T-helper 17 cell (primary cell): ENCODE data around the gene CCDC172. TPM values are rescaled to one million over a fixed set of nuclear protein-coding genes. Genes with fewer than 3 reads are reported as not detected.

Experiments used
- ATAC-seq: fragments of 150-1000 bp; cut with Tn5 transposase; 2 replicates; pipeline ENCODE4 v1.10.0; 2021; ENCODE audit warnings: mild to moderate bottlenecking, moderate library complexity
- DNase-seq, 3 donors: peaks; one replicate each; pipeline versions ENCODE4 v3.0.0 to v3.0.0-alpha.2; 2020 to 2021
- H3K9me3 ChIP-seq: one replicate; pipeline ENCODE4 v1.7.0; 2013; ENCODE audit warnings: low read length, mild to moderate bottlenecking; ENCODE audit not compliant: control insufficient read depth, poor library complexity, severe bottlenecking
- H3K27ac Mint-ChIP-seq: one replicate; pipeline ENCODE4 v1.8.0; 2022; ENCODE audit warnings: mild to moderate bottlenecking, moderate library complexity, mixed read lengths
- H3K27me3 Mint-ChIP-seq: one replicate; pipeline ENCODE4 v1.8.0; 2022; ENCODE audit warnings: mixed read lengths
- H3K36me3 Mint-ChIP-seq: one replicate; pipeline ENCODE4 v1.8.0; 2022; ENCODE audit warnings: low read depth, mixed read lengths
- H3K4me1 Mint-ChIP-seq: one replicate; pipeline ENCODE4 v1.8.0; 2022; ENCODE audit warnings: mild to moderate bottlenecking, mixed read lengths
- H3K4me3 Mint-ChIP-seq: one replicate; pipeline ENCODE4 v1.8.0; 2022; ENCODE audit warnings: mild to moderate bottlenecking, moderate library complexity, mixed read lengths
- total RNA-seq, 4 donors: library from RNA in 2 of 4; stranded (reverse) in 2 of 4; gene quantifications; one replicate each; pipeline ENCODE4 v1.2.3 and lab custom pipeline; 2022 to 2026

CCDC172 gene
- total RNA-seq, 2 donors from 2014 or later, result not detected

DNA sequence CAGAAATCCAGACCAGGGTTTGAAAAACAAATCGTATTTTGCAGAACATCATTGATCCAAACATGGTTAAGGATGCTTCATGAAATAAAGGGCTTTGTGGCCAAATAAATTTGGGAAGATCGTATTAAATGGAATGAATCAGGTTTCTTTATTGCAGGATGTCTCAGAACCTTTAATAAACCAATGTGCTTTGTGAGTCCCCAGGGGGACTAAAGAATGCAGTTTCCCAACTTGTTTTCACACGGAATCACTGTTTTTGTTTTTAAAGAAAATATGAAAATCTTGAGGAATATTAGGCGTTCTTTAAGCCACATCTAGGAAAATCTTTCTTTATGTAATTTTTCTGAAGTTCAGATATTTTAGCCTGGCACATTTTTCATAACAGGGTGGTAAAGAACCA lies 16.8 kb upstream of the CCDC172 start:
- H3K9me3 ChIP-seq, result no peaks in the 10 kb centered on the region
- H3K36me3 Mint-ChIP-seq, result no peaks in the 10 kb centered on the region
- H3K27ac Mint-ChIP-seq, result no peak overlapping the region
- no peak overlapping the region for H3K4me3 Mint-ChIP-seq
- DNase-seq, result no peak
- ATAC-seq, result no peak
- H3K4me1 Mint-ChIP-seq, result no peaks in the 10 kb centered on the region
- H3K27me3 Mint-ChIP-seq, result no peaks in the 10 kb centered on the region

DNA sequence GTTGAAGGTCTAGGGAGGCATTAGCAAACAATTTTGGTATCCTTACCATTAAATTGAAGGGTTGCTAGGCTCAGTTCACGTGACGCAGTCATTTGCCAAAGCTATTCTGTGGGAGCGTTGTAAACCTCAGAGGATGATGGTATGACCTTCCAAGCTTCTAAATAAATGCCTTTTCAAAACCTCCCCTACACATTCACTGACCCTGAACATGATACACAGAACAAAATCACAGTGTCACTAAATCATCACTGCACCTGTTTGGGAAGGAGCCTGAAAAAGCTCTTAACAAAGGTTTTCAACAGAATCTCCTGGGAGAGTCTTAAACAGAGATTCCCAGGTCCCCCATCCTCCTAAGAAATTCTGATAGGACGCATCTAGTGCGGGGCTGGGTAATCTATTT lies 13.2 kb upstream of the CCDC172 start:
- H3K27me3 Mint-ChIP-seq, result no peaks in the 10 kb centered on the region
- no peaks in the 10 kb centered on the region for H3K9me3 ChIP-seq
- no peaks in the 10 kb centered on the region for H3K36me3 Mint-ChIP-seq
- no peaks in the 10 kb centered on the region for H3K4me1 Mint-ChIP-seq
- DNase-seq, result no peak
- H3K27ac Mint-ChIP-seq, result no peak overlapping the region
- no peak overlapping the region for H3K4me3 Mint-ChIP-seq
- no peak for ATAC-seq

DNA sequence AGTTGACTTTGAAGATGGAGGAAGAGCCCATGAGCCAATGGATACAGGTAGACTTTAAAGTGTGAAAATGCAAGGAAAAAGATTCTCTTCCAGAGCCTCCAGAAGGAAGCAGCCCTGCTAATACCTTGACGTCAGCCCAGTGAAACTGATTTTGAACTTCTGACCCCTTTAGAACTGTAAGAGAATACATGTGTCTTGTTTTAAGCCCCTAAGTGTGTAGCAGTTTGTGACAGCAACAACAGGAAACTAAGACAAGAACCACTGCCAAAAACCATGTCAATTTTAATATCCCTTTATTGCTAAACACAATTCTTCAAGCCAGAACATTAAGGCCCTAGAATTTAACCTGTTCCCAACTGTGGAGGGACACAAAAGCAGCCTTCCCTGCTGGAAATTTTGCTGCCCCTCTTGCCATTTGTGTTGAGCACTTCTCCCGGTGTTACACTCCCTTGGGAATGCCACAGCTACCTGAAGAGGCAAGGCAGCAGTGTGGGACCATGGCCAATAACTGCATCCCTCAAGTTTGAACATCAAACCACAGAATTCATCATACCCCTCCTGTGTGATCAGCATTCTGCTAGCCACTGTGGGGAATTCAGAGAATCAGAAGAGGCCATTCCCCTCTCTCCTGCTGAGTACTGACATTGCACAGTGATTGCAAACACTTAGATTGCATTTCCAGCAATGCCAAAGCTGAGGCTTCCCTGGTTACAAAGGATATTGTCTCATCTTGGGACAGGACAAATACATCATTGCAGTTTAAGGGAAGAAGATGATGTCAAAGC lies 12.3 kb upstream of the CCDC172 start:
- no peak for ATAC-seq
- H3K36me3 Mint-ChIP-seq, result no peaks in the 10 kb centered on the region
- DNase-seq, result no peak
- H3K9me3 ChIP-seq, result no peaks in the 10 kb centered on the region
- no peaks in the 10 kb centered on the region for H3K4me1 Mint-ChIP-seq
- no peaks in the 10 kb centered on the region for H3K27me3 Mint-ChIP-seq
- H3K4me3 Mint-ChIP-seq, result no peak overlapping the region
- H3K27ac Mint-ChIP-seq, result no peak overlapping the region

DNA sequence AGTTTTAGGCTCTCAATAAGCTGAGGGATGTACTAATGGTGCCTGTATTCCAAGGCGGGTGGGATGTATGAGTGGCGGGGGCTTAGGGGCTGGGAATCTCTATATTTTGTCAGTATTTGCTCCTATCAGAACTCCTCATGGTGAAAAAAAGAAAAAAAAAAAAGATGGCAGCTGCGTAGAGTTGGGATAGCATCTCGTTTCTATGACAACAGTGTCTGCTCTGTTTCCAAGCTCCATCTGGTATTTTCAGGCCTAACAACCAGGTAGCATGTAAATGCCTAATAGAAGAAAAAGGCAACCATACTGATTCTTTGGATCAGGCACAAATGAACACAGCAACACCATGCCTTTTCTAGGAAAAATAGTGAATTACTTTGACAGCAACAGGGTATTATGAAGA lies 11.7 kb upstream of the CCDC172 start:
- Mint-ChIP-seq H3K27ac (no peak overlapping the region), H3K36me3 (no peaks in the 10 kb centered on the region), H3K27me3 (no peaks in the 10 kb centered on the region), H3K4me1 (no peaks in the 10 kb centered on the region), H3K4me3 (no peak overlapping the region)
- ATAC-seq, result no peak
- no peak for DNase-seq
- no peaks in the 10 kb centered on the region for H3K9me3 ChIP-seq

DNA sequence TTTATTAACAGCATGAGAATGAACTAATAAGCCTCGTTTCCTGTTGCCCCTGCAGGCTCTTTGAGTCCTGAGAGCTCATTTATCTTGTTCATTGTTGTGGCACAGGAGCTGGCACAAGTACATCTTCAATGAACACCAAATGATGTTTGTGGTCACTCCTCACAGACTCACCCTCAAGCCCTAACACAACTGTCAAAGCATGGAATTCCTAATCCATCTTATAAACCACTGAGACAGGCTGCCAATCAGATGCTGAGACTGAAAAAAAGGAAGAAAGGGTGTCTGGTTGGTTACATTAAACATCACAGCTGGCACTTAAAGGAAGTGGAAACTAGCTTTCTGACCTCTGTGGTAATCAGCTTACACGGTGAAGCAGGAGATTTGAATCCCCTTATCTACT lies 7.7 kb upstream of the CCDC172 start:
- no peak overlapping the region for H3K27ac Mint-ChIP-seq
- H3K9me3 ChIP-seq, result no peaks in the 10 kb centered on the region

DNA sequence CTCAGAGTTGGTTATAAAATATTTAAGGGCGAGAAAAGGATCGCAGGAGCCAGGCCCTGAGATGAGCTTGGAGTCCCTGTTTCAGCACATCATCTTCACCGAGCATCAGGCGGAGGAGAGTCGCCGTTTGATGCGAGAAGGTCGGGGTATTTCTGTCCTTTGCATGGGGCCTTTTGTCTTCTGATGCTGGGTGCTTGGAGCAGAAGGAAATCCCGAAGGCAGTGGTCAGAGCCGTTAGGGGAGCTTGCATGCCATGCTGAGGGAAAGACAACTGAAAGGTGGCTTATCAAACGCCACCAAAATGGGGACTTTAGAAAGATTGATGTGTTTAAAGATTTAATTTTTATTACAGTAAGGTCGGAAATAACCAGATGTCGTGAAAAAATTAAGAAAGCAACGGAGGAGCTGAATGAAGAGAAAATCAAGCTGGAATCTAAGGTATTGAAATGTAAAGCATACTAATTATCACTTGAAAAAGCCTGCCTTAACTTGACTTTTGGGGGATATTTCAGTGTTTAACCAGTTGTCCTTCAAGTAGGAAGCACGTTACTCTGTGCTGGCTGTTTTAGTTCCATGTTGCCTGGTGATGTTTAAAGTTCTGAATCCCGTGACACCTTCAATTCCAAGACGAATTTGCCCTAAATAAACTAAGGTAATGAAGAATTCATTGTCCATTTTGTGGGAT lies 845 bp downstream of the CCDC172 start:
- H3K27me3 Mint-ChIP-seq, result peaks cover 16% of the 10 kb centered on the region
- no peaks in the 10 kb centered on the region for H3K36me3 Mint-ChIP-seq
- no peaks in the 10 kb centered on the region for H3K4me1 Mint-ChIP-seq
- DNase-seq (no peak), ATAC-seq (no peak)
- no peaks in the 10 kb centered on the region for H3K9me3 ChIP-seq
- no peak overlapping the region for H3K27ac Mint-ChIP-seq
- H3K4me3 Mint-ChIP-seq, result no peak overlapping the region

More for the DNA sequence above, 7.7 kb upstream of the CCDC172 start:
- Mint-ChIP-seq H3K4me1 (no peaks in the 10 kb centered on the region), H3K36me3 (no peaks in the 10 kb centered on the region), H3K4me3 (no peak overlapping the region), H3K27me3 (no peaks in the 10 kb centered on the region)
- DNase-seq, result no peak
- ATAC-seq, result no peak

DNA sequence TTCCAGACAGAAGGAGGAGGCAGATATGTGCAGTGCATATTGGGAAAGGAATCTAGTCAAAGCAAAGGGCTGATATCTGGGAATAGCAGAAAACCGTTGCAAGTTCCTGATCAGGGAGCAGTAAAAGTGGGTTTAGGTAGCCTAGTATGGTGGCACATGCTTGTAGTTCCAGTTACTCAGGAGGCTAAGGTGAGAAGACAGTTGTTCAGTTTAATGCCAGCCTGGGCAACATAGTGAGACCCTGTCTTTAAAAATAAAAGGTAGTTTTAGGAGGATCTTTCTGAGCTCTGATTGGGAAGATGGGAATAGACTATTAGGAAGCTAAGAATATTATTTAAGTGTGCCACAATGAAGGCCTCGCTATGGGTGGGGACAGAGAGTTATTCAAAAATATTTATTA lies 1.7 kb downstream of the CCDC172 start:
- H3K36me3 Mint-ChIP-seq, result no peaks in the 10 kb centered on the region
- no peaks in the 10 kb centered on the region for H3K9me3 ChIP-seq
- no peak for DNase-seq
- H3K27ac Mint-ChIP-seq, result no peak overlapping the region
- H3K27me3 Mint-ChIP-seq, result peaks cover 16% of the 10 kb centered on the region
- H3K4me1 Mint-ChIP-seq, result no peaks in the 10 kb centered on the region
- no peak for ATAC-seq
- H3K4me3 Mint-ChIP-seq, result no peak overlapping the region

DNA sequence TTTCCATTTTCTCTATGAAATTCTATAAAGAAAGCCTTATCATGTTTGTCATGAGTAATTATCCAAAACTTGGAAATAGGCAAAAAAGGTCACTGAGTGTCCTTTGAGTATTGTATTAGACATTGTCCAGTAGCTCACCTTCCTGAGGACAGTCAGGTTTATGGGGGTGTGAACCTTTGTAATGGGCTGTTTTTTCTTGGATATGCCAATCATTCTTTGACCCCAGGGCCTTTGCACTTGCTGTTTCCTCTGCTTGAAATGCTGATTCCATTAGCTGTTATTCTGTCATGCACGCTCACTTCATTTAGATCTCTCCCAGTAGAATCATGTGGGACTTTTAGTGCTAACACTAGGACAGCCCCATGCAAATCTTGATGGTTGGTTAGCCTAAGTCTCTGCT lies 4.9 kb downstream of the CCDC172 start:
- DNase-seq (no peak), ATAC-seq (no peak)
- H3K9me3 ChIP-seq, result no peaks in the 10 kb centered on the region
- H3K4me1 Mint-ChIP-seq, result no peaks in the 10 kb centered on the region
- no peak overlapping the region for H3K4me3 Mint-ChIP-seq
- no peak overlapping the region for H3K27ac Mint-ChIP-seq
- H3K36me3 Mint-ChIP-seq, result no peaks in the 10 kb centered on the region
- H3K27me3 Mint-ChIP-seq, result peaks cover 16% of the 10 kb centered on the region

DNA sequence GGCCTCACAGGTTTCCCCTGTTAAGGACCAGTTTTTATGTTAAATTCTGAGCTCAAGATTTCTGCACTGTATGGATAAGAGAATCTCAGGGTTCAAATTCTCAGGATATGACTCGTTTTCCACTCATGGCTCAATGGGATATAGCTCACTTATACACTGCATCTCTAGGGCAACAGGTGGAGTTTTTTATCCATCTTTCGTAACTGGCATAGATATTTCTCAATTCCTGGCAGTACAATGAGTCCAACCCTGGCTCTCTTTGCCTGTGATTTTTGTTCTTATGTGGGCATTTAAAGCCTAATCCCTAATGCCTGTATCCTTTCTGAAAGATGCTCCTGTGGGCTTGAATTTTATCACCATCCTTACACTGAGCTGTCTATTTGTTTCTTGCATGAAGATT lies 7.6 kb downstream of the CCDC172 start:
- ATAC-seq (no peak), DNase-seq (no peak)
- no peak overlapping the region for H3K27ac Mint-ChIP-seq
- no peaks in the 10 kb centered on the region for H3K27me3 Mint-ChIP-seq
- H3K4me3 Mint-ChIP-seq, result no peak overlapping the region
- H3K4me1 Mint-ChIP-seq, result no peaks in the 10 kb centered on the region
- no peaks in the 10 kb centered on the region for H3K36me3 Mint-ChIP-seq
- no peaks in the 10 kb centered on the region for H3K9me3 ChIP-seq

DNA sequence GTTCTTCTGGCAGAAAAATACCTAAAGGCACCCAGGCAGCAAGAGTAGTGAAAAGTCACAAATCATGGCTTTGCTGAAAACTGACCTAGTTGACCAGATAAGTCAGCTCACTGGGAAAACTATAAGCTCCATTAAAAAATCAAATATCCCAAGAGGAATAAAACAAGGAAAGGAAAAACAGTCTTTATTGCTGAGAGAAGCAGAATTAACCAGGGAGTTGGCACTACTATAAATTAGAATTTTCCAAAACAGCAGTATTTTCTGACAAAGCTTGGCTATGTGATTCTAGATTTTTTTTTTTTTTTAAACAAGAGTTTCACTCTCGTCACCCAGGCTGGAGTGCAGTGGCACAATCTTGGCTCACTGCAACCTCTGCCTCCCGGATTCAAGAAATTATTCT lies 12.6 kb downstream of the CCDC172 start:
- no peaks in the 10 kb centered on the region for H3K4me1 Mint-ChIP-seq
- no peak for ATAC-seq
- H3K9me3 ChIP-seq, result no peaks in the 10 kb centered on the region
- DNase-seq, result no peak
- H3K36me3 Mint-ChIP-seq, result no peaks in the 10 kb centered on the region
- no peak overlapping the region for H3K27ac Mint-ChIP-seq
- no peak overlapping the region for H3K4me3 Mint-ChIP-seq
- peaks cover 6% of the 10 kb centered on the region for H3K27me3 Mint-ChIP-seq

DNA sequence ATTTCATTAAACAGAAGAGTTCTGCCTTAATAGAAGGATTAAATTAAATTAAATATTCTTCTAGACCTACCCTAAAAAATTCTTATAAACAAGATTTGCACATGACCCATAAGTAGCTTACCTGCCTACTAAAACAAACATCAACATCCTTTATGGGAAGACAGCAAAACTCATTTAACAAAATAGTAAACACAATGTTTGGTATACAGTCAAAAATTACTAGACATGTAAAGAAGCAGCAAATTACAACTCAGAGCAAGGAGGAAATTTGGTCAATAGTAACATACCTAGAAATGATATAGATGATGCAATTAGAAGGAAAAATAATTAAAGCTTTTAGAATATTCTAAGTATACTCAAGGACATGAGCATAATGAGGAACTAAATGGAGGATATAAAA lies 27.9 kb downstream of the CCDC172 start:
- no peak for ATAC-seq
- no peak for DNase-seq
- peaks cover 3% of the 10 kb centered on the region for H3K36me3 Mint-ChIP-seq
- H3K27ac Mint-ChIP-seq, result no peak overlapping the region
- H3K27me3 Mint-ChIP-seq, result no peaks in the 10 kb centered on the region
- no peaks in the 10 kb centered on the region for H3K4me1 Mint-ChIP-seq
- H3K4me3 Mint-ChIP-seq, result no peak overlapping the region
- no peaks in the 10 kb centered on the region for H3K9me3 ChIP-seq

DNA sequence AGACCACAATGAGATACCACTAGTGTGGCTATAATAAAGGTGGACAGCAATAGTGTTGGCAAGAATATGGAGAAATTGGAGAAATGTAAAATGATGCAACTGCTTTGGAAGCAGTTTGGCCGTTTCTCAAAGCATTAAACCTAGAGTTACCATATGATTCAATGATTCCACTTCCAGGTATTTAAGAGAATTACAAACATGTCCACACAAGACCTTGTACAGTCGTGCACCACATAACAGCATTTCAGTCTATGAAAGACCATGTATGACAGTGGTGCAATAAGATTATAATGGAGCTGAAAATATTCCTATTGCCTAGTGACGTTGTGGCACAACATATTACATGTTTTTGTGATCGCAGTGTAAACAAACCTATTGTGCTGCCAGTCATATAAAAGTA lies 29.6 kb downstream of the CCDC172 start:
- H3K9me3 ChIP-seq, result no peaks in the 10 kb centered on the region
- H3K27ac Mint-ChIP-seq, result no peak overlapping the region
- H3K4me3 Mint-ChIP-seq, result no peak overlapping the region
- no peak for ATAC-seq
- peaks cover 3% of the 10 kb centered on the region for H3K36me3 Mint-ChIP-seq
- H3K4me1 Mint-ChIP-seq, result no peaks in the 10 kb centered on the region
- DNase-seq, result no peak
- H3K27me3 Mint-ChIP-seq, result no peaks in the 10 kb centered on the region

DNA sequence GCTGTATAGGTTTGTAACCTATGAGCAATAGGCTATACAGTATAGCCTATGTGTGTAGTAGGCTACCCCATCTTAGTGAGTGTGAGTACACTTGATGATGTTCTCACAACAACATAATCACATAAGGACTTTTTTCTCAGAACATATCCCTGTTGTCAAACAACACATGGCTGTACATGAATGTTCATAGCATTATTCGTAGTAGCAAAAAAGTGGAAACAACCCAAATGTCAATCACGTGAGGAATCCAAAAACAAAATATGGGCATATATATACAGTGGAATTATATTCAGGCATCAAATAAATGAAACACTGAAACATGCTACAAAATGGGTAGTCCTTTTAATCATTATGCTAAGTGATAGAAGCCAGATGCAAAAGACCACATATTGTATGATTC lies 31.1 kb downstream of the CCDC172 start:
- Mint-ChIP-seq H3K4me3 (no peak overlapping the region), H3K27ac (no peak overlapping the region), H3K27me3 (no peaks in the 10 kb centered on the region), H3K36me3 (peaks cover 3% of the 10 kb centered on the region), H3K4me1 (no peaks in the 10 kb centered on the region)
- ATAC-seq (no peak), DNase-seq (no peak)
- H3K9me3 ChIP-seq, result no peaks in the 10 kb centered on the region

DNA sequence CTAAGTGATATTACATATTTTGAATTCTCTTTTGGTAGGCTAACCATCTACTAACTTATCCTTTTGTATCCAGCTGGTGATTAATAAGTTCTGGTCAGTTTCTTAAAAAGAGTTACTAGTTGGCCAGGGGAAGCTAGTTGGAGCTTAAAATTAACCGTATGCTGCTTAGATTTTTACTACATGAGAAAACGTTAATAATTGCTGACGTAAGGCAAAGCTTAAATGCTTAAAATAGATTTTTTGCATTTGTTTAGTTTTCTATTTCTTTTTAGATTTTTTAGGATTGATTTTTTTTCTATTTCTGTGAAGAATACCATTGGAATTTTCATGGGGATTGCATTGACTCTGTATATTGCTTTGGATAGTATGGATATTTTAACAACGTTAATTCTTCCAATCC lies 32.6 kb downstream of the CCDC172 start:
- Mint-ChIP-seq H3K36me3 (peaks cover 3% of the 10 kb centered on the region), H3K4me3 (no peak overlapping the region), H3K27ac (no peak overlapping the region), H3K27me3 (no peaks in the 10 kb centered on the region), H3K4me1 (no peaks in the 10 kb centered on the region)
- ATAC-seq (no peak), DNase-seq (no peak)
- H3K9me3 ChIP-seq, result no peaks in the 10 kb centered on the region
